ENCODE data around the gene TNNC2. TPM values are rescaled to one million over a fixed set of nuclear protein-coding genes. Genes with fewer than 3 reads are reported as not detected.

The TNNC2 gene
- total and polyA plus RNA-seq, 2 experiments from 2014 or later, result 0.59 to 32.5 TPM

- DNase-seq (ENCODE audit: low spot score), result peak; percentile 84
- Histone ChIP-seq H3K36me3 (ENCODE audit: insufficient read depth) (no peaks in the 10 kb centered on the region), H3K4me1 (ENCODE audit: insufficient read depth) (peaks cover 20% of the 10 kb centered on the region; the same call in 1 of the 2 replicates), H4K20me1 (replicated peaks; ENCODE audit: insufficient read depth) (peaks cover 13% of the 10 kb centered on the region), H2AFZ (peak overlapping the region; percentile 93; the same call in 1 of the 2 replicates), H3K9me2 (ENCODE audit: insufficient read depth) (no peaks in the 10 kb centered on the region), H3K79me2 (replicated peaks; ENCODE audit: insufficient read depth) (0 out of 2 replicates have a peak, but pooled peaks cover 3% of the 10 kb centered on the region), H3K4me2 (peak overlapping the region; percentile 85), H3K4me3 (peak overlapping the region; percentile 82), H3K27me3 (ENCODE audit: insufficient read depth) (no peaks in the 10 kb centered on the region), H3K27ac (ENCODE audit: low read depth) (peak overlapping the region; percentile 91), H3F3A (replicated peaks; ENCODE audit: low read depth) (peaks cover 15% of the 10 kb centered on the region)
- peak; percentile 88 for ATAC-seq
- Mint-ChIP-seq H3K36me3 (ENCODE audit: low read depth) (peaks cover 14% of the 10 kb centered on the region; the same call in 2 of the 3 replicates), H3K27ac (no peak overlapping the region), H3K27me3 (ENCODE audit: insufficient read depth, low read depth, poor library complexity) (peaks cover 16% of the 10 kb centered on the region), H3K4me3 (peak overlapping the region; percentile 77), H3K4me1 (peaks cover 12% of the 10 kb centered on the region), H3K9me3 (no peaks in the 10 kb centered on the region; the same call in 2 of the 3 replicates)
- TF ChIP-seq POLR2AphosphoS5 (IDR thresholded peaks at IDR 0.05; ENCODE audit: low read depth) (peak; percentile 79), ZNF462 (CRISPR knock-in tag; IDR thresholded peaks at IDR 0.05) (no peak)
Measured at GRCh38 chr20:45833883-45834796, 7.0 kb upstream of the TNNC2 start.

All from GM23338 (cell line).